Cardiac fibroblast (primary cell): ENCODE results near the gene PDCD1.
A peak's percentile ranks its signal among the peaks of the same experiment; 100 is the strongest.

ENCODE experiments used
- DNase-seq, 2 donors: peaks; one replicate each; pipeline versions ENCODE4 v3.0.0 to v3.0.0-alpha.2; 2010; ENCODE audit warnings: low read depth in 2 of 2
- H3K4me3 ChIP-seq, 2 donors: replicated peaks in 1 of 2; 1 replicate in 1 of 2; 2 replicates in 1 of 2; pipeline ENCODE4 v1.5.1; 2011; ENCODE audit warnings: low read depth in 2 of 2, low read length in 2 of 2, mild to moderate bottlenecking in 2 of 2, moderate library complexity in 1 of 2
- CTCF ChIP-seq: IDR thresholded peaks from one replicate; pipeline ENCODE4 v1.5.1; 2011; ENCODE audit warnings: low read depth, mild to moderate bottlenecking, low read length, inconsistent platforms

The PDCD1 gene

GRCh38 chr2:241898463-241899270, 40.0 kb upstream of the PDCD1 start:
- no peak overlapping the region for H3K4me3 ChIP-seq
- no peak for TF ChIP-seq CTCF
- DNase-seq, result no peak

- H3K4me3 ChIP-seq, result no peak overlapping the region
- DNase-seq, result no peak
- TF ChIP-seq CTCF, result no peak
Measured at GRCh38 chr2:241897231-241897916, 38.7 kb upstream of the PDCD1 start.

GRCh38 chr2:241896746-241897201, 38.1 kb upstream of the PDCD1 start:
- DNase-seq, result no peak
- no peak for TF ChIP-seq CTCF
- no peak overlapping the region for H3K4me3 ChIP-seq

GRCh38 chr2:241895712-241896641, 37.3 kb upstream of the PDCD1 start:
- DNase-seq, result peak; percentile 44 to 73
- H3K4me3 ChIP-seq, result no peak overlapping the region
- no peak for TF ChIP-seq CTCF

- TF ChIP-seq CTCF, result no peak
- no peak for DNase-seq
- no peak overlapping the region for H3K4me3 ChIP-seq
Measured at GRCh38 chr2:241895427-241895711, 36.7 kb upstream of the PDCD1 start.

- no peak for TF ChIP-seq CTCF
- DNase-seq, result no peak
- H3K4me3 ChIP-seq, result no peak overlapping the region
Measured at GRCh38 chr2:241894681-241895426, 36.2 kb upstream of the PDCD1 start.
